ENCODE results near the gene PPP1R37.

DNA sequence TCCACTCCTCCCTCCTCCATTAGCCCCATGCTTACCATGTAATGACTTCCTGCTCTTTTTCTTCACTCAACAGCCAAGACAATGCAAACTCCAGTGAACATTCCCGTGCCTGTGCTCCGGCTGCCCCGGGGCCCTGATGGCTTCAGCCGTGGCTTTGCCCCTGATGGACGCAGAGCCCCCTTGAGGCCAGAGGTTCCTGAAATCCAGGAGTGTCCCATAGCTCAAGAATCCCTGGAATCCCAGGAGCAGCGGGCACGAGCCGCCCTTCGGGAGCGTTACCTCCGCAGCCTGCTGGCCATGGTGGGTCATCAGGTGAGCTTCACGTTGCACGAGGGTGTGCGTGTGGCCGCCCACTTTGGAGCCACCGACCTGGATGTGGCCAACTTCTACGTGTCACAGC lies 2.9 kb upstream of the PPP1R37 start:
- TF ChIP-seq, protein P1, sequence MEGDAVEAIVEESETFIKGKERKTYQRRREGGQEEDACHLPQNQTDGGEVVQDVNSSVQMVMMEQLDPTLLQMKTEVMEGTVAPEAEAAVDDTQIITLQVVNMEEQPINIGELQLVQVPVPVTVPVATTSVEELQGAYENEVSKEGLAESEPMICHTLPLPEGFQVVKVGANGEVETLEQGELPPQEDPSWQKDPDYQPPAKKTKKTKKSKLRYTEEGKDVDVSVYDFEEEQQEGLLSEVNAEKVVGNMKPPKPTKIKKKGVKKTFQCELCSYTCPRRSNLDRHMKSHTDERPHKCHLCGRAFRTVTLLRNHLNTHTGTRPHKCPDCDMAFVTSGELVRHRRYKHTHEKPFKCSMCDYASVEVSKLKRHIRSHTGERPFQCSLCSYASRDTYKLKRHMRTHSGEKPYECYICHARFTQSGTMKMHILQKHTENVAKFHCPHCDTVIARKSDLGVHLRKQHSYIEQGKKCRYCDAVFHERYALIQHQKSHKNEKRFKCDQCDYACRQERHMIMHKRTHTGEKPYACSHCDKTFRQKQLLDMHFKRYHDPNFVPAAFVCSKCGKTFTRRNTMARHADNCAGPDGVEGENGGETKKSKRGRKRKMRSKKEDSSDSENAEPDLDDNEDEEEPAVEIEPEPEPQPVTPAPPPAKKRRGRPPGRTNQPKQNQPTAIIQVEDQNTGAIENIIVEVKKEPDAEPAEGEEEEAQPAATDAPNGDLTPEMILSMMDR (IDR thresholded peaks at IDR 0.05): no peak
- no peak for TF ChIP-seq POLR2A (IDR thresholded peaks at IDR 0.05)
